Natural killer cell treated with Interleukin-12 subunit alpha and Interleukin-12 subunit beta and Interleukin-15 and Interleukin-18, amount 100 ng/mL, for 72 hours (primary cell): Measurements from ENCODE around the gene ZGPAT. TPM values are rescaled to one million over a fixed set of nuclear protein-coding genes. Genes with fewer than 3 reads are reported as not detected.

Experiments used
- ATAC-seq, 2 donors: fragments of 150-1000 bp; cut with Tn5 transposase in 1 of 2; sonication (Bioruptor Pico), chemical (Tn5 transposase) in 1 of 2; 2 replicates each; pipeline ENCODE4 v1.10.0; 2021
- DNase-seq: peaks from one replicate; pipeline ENCODE4 v3.0.0; 2022; ENCODE audit warnings: low spot score
- H3K27ac Mint-ChIP-seq, 2 donors: 1 replicate in 1 of 2; 2 replicates in 1 of 2; pipeline ENCODE4 v1.8.0; 2022; ENCODE audit warnings: mixed read lengths in 2 of 2, mild to moderate bottlenecking in 1 of 2, moderate library complexity in 1 of 2
- H3K27me3 Mint-ChIP-seq, 2 donors: 1 replicate in 1 of 2; 2 replicates in 1 of 2; pipeline ENCODE4 v1.8.0; 2022; ENCODE audit warnings: mixed read lengths in 2 of 2
- H3K36me3 Mint-ChIP-seq: one replicate; pipeline ENCODE4 v1.8.0; 2022; ENCODE audit warnings: mixed read lengths
- H3K4me1 Mint-ChIP-seq, 2 donors: 1 replicate in 1 of 2; 2 replicates in 1 of 2; pipeline ENCODE4 v1.8.0; 2022; ENCODE audit warnings: low read depth in 2 of 2, mixed read lengths in 2 of 2, mild to moderate bottlenecking in 1 of 2
- H3K4me3 Mint-ChIP-seq: one replicate; pipeline ENCODE4 v1.8.0; 2022; ENCODE audit warnings: mixed read lengths
- H3K9me3 Mint-ChIP-seq: 2 replicates; pipeline ENCODE4 v1.8.0; 2022; ENCODE audit warnings: mixed read lengths
- total RNA-seq, 2 donors: library from RNA; stranded (reverse); gene quantifications; one replicate each; pipeline ENCODE4 v1.2.3, GENCODE V29; 2022

The ZGPAT gene
- total RNA-seq, 2 donors from 2014 or later = 40.8 to 53.0 TPM

DNA sequence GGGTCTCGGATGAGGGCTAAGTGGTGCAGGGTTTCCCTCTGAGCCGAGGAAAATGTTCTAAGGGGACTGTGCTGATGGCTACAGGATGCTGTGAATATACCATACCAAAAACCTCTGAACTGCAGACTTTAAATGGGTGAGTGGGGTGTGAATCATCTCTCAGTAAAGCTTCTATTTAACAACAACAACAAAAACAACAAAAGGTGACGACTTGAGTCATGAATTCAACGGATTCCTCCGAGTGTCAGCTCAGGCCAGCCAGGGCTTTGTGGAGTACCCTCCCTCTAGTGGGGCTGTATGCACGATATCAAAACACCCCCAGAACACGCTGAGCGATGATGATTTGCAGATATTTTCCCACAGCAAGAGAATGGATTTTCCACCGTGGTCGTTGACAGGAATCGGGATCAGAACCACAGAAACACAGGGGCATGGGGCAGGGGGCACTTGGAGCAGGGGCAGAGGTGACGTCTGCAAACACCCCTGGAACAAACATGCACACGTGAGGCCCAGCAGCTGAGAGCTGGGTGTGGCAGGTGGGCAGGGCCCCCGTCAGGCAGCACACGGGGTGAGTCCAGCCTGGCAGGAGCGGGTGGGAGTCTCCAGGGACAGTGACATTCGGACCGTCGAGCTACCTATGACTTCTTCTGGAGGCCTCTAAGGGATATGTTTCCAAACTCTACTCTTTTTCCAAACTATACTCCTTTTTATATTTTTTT, 70.4 kb downstream of the ZGPAT start:
- ATAC-seq = no peak
- DNase-seq = no peak
- no peak overlapping the region for H3K4me3 Mint-ChIP-seq
- H3K4me1 Mint-ChIP-seq = peaks cover 0 to 3% of the 10 kb centered on the region in 2 donors
- H3K9me3 Mint-ChIP-seq = no peaks in the 10 kb centered on the region
- H3K36me3 Mint-ChIP-seq = no peaks in the 10 kb centered on the region
- no peak overlapping the region for H3K27ac Mint-ChIP-seq
- no peaks in the 10 kb centered on the region for H3K27me3 Mint-ChIP-seq

GRCh38 chr20:63778857-63779256, 71.0 kb downstream of the ZGPAT start:
- Mint-ChIP-seq H3K27me3 (no peaks in the 10 kb centered on the region), H3K36me3 (no peaks in the 10 kb centered on the region), H3K9me3 (no peaks in the 10 kb centered on the region), H3K4me3 (no peak overlapping the region), H3K27ac (no peak overlapping the region), H3K4me1 (peaks cover 0 to 3% of the 10 kb centered on the region in 2 donors)
- DNase-seq (no peak), ATAC-seq (no peak)

DNA sequence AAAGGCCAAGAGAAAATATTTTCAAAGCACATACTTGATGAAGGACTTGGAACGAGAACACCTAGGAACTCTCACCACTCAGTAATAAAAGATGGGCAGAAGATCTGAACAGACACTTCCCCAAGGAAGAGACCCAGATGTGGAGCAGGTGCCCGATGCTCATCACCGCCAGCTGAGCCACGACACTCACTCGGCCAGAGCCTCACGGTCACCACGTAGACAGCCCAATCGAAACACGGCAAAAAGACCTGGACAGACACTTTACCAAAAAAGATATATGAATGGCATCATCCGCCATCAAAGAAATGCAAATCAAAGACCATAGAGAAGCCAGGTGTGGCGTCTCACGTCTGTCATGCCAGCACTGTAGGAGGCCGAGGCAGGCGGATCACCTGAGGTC, 73.3 kb downstream of the ZGPAT start:
- Mint-ChIP-seq H3K27ac (no peak overlapping the region), H3K27me3 (no peaks in the 10 kb centered on the region), H3K36me3 (no peaks in the 10 kb centered on the region), H3K4me1 (no peaks in the 10 kb centered on the region), H3K9me3 (no peaks in the 10 kb centered on the region), H3K4me3 (peak overlapping the region; percentile 10)
- ATAC-seq = no peak
- no peak for DNase-seq

- no peaks in the 10 kb centered on the region for H3K27me3 Mint-ChIP-seq
- no peaks in the 10 kb centered on the region for H3K36me3 Mint-ChIP-seq
- ATAC-seq = peak; percentile 78 to 82
- H3K4me1 Mint-ChIP-seq = no peaks in the 10 kb centered on the region
- no peak overlapping the region for H3K4me3 Mint-ChIP-seq
- no peak overlapping the region for H3K27ac Mint-ChIP-seq
- DNase-seq = no peak
- no peaks in the 10 kb centered on the region for H3K9me3 Mint-ChIP-seq
Measured at GRCh38 chr20:63782051-63782471, 74.2 kb downstream of the ZGPAT start.

DNA sequence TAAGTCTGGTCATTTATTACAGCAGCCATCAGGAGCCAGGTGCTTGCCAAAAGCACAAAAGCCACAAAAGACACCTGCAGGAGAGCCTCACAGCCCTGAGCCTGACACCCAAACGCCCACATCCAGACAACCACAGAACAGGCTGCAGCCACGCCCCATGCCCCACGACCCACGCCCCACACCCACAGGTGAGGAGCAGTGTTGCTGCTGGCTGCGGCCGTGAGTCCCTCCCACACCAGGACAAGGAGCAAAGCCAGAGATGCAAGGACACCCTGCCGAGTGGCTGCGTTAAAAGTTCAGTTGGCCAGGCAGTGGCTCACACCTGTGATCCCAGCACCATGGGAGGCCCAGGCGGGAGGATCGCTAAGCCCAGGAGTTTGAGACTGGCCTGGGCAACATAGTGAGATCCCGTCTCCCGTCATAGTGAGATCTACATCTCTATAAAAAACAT, 74.7 kb downstream of the ZGPAT start:
- no peaks in the 10 kb centered on the region for H3K36me3 Mint-ChIP-seq
- no peaks in the 10 kb centered on the region for H3K9me3 Mint-ChIP-seq
- no peak for DNase-seq
- peak in 1 of 2 donors; percentile 37 for ATAC-seq
- no peaks in the 10 kb centered on the region for H3K27me3 Mint-ChIP-seq
- H3K4me3 Mint-ChIP-seq = no peak overlapping the region
- H3K27ac Mint-ChIP-seq = no peak overlapping the region
- no peaks in the 10 kb centered on the region for H3K4me1 Mint-ChIP-seq

DNA sequence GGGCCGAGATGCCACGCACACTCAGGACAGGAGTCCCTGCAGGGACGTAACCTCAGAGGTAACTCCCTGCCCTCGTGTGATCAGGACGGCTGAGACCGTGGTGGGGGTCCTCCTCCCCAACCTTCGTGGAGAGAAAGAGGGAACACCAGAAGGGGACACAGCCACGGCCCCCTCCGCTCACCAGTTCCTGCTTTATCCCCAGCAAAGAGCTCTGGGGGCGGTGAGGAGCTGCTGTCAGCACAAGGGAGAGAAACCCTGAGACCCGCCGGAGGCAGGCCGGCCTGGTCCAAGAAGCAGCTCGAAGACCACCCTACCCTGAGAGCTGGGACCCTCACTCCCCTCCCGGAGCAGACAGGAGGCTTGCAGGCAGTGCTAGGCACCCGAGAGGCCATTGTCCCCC, 76.1 kb downstream of the ZGPAT start:
- no peak overlapping the region for H3K27ac Mint-ChIP-seq
- DNase-seq (no peak), ATAC-seq (no peak)
- H3K36me3 Mint-ChIP-seq = no peaks in the 10 kb centered on the region
- no peaks in the 10 kb centered on the region for H3K27me3 Mint-ChIP-seq
- H3K9me3 Mint-ChIP-seq = no peaks in the 10 kb centered on the region
- H3K4me3 Mint-ChIP-seq = no peak overlapping the region
- no peaks in the 10 kb centered on the region for H3K4me1 Mint-ChIP-seq

- no peak for DNase-seq
- no peaks in the 10 kb centered on the region for H3K27me3 Mint-ChIP-seq
- no peak overlapping the region for H3K4me3 Mint-ChIP-seq
- H3K9me3 Mint-ChIP-seq = no peaks in the 10 kb centered on the region
- H3K36me3 Mint-ChIP-seq = no peaks in the 10 kb centered on the region
- no peak overlapping the region for H3K27ac Mint-ChIP-seq
- H3K4me1 Mint-ChIP-seq = no peaks in the 10 kb centered on the region
- no peak for ATAC-seq
Measured at GRCh38 chr20:63785691-63786131, 77.9 kb downstream of the ZGPAT start.

Other genes with a start within 250 kb of the ZGPAT start
- gene KCNQ2, start 235.4 kb upstream of the ZGPAT start, total RNA-seq = not detected
- gene EEF1A2, start 209.0 kb upstream of the ZGPAT start, total RNA-seq = 1 to 10 TPM; 3.1 to 6.1 TPM
- 10 to 100 TPM; 66.4 to 96.9 TPM for gene PPDPF, start 187.3 kb upstream of the ZGPAT start, total RNA-seq
- gene PTK6, start 170.7 kb upstream of the ZGPAT start, total RNA-seq = under 1 TPM in 1 of 2 donors, not detected in 1; 0.19 TPM
- not detected for gene SRMS, start 160.3 kb upstream of the ZGPAT start, total RNA-seq
- under 1 TPM; 0.31 to 0.39 TPM for gene FNDC11, start 153.9 kb upstream of the ZGPAT start, total RNA-seq
- 10 to 100 TPM; 19.6 to 27.6 TPM for gene HELZ2, start 133.8 kb upstream of the ZGPAT start, total RNA-seq
- 10 to 100 TPM; 14.7 to 15.5 TPM for gene GMEB2, start 80.9 kb upstream of the ZGPAT start, total RNA-seq
- gene STMN3, start 54.6 kb upstream of the ZGPAT start, total RNA-seq = 1 to 10 TPM in 1 of 2 donors, under 1 TPM in 1; 0.88 to 3.2 TPM
- 10 to 100 TPM; 32.3 to 76.9 TPM for gene RTEL1, start 49.7 kb upstream of the ZGPAT start, total RNA-seq
- gene TNFRSF6B, start 11.4 kb upstream of the ZGPAT start, total RNA-seq = not detected
- 10 to 100 TPM; 52.4 to 87.0 TPM for gene ARFRP1, start 63 bp upstream of the ZGPAT start, total RNA-seq
- gene LIME1, start 28.6 kb downstream of the ZGPAT start, total RNA-seq = 10 to 100 TPM in 1 of 2 donors, 1 to 10 TPM in 1; 9.3 to 15.7 TPM
- gene SLC2A4RG, start 31.7 kb downstream of the ZGPAT start, total RNA-seq = 10 to 100 TPM; 21.0 to 31.1 TPM
- 1 to 10 TPM in 1 of 2 donors, under 1 TPM in 1; 0.25 to 1.2 TPM for gene ZBTB46, start 123.2 kb downstream of the ZGPAT start, total RNA-seq
- gene ABHD16B, start 153.5 kb downstream of the ZGPAT start, total RNA-seq = not detected
- 10 to 100 TPM; 48.8 to 60.0 TPM for gene TPD52L2, start 157.2 kb downstream of the ZGPAT start, total RNA-seq
- gene DNAJC5, start 187.1 kb downstream of the ZGPAT start, total RNA-seq = 10 to 100 TPM; 67.6 to 89.1 TPM
- gene UCKL1, start 248.4 kb downstream of the ZGPAT start, total RNA-seq = 10 to 100 TPM; 32.6 to 52.9 TPM